ENCODE measurements around the gene MRPL36.

DNA sequence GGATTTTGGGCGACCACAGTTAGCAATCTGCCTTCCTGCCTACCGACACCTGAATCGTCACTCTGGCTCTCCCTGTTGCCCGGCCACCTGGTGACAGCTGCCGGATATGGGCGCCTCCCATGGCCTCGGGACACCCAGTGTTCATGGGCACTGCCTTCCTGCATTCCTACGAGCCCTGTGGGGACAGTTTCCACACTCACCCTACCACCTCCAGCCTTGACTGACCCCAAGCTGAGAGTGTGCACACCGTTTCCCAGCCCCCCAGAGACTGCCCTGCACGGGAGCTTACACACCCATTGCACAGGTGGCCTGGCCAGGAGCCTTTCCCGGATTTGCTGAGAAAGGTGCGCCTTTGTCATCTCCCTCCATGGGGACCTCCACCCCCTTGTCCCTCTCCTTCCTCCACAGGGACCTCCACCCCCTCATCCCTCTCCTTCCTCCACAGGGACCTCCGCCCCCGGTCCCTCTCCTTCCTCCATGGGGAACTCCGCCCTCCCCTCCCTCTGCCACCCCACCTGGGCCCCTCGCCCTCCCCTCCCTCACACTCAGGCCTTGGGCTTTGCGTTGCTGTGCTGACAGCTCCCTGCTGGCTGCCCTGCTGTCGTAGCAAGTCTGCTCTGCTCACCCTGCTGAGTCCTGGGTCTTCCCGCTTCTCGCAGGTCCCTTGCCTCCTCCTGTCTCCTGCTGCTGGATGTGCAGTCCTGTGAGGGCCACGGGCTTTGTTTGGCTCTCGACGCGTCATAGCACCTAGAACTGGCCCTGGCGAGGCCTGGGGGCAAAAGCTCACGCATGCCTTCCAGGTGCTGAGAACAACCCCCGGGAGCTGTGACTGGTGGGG, 48.4 kb downstream of the MRPL36 start:
- TF ChIP-seq EZH2 (optimal IDR thresholded peaks at IDR 0.05; ENCODE audit: low read depth, low read length) = no peak
- TF ChIP-seq, protein P1, sequence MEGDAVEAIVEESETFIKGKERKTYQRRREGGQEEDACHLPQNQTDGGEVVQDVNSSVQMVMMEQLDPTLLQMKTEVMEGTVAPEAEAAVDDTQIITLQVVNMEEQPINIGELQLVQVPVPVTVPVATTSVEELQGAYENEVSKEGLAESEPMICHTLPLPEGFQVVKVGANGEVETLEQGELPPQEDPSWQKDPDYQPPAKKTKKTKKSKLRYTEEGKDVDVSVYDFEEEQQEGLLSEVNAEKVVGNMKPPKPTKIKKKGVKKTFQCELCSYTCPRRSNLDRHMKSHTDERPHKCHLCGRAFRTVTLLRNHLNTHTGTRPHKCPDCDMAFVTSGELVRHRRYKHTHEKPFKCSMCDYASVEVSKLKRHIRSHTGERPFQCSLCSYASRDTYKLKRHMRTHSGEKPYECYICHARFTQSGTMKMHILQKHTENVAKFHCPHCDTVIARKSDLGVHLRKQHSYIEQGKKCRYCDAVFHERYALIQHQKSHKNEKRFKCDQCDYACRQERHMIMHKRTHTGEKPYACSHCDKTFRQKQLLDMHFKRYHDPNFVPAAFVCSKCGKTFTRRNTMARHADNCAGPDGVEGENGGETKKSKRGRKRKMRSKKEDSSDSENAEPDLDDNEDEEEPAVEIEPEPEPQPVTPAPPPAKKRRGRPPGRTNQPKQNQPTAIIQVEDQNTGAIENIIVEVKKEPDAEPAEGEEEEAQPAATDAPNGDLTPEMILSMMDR (IDR thresholded peaks at IDR 0.05; ENCODE audit: low read length) = no peak
